GM19463 (cell line): ENCODE measurements around the gene RAB44.
A peak's percentile ranks its signal among the peaks of the same experiment; 100 is the strongest.

Source experiments
- ATAC-seq: cut with Tn5 transposase; IDR thresholded peaks from one replicate; pipeline ENCODE4 v1.9.1; 2021; ENCODE audit warnings: mild to moderate bottlenecking, moderate library complexity; ENCODE audit not compliant: unreplicated experiment

The RAB44 gene

DNA sequence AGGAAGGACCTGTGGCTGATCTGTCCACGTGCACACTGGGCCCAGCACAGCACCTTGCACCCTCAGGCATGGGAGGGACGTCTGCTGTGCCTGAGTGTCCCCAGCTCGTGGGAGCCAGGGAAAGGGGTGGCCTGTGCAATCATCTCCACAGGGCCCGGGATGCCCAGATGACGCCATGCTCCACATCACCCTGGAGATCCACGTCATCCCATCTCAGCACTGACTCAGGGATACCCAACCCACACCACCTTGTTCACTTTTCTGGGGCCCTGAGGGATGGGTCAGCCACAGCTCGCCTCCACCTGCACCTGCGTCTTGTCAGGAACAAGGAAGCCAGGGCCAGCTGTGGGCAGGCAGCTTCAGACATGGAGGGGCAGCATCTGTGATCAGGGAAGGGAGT lies 48.2 kb downstream of the RAB44 start:
- ATAC-seq = no peak

- ATAC-seq = no peak
These were observed 48.6 kb downstream of the RAB44 start for GRCh38 chr6:36746251-36746650.

- ATAC-seq = no peak
These were observed 52.3 kb downstream of the RAB44 start for GRCh38 chr6:36749829-36750489.

DNA sequence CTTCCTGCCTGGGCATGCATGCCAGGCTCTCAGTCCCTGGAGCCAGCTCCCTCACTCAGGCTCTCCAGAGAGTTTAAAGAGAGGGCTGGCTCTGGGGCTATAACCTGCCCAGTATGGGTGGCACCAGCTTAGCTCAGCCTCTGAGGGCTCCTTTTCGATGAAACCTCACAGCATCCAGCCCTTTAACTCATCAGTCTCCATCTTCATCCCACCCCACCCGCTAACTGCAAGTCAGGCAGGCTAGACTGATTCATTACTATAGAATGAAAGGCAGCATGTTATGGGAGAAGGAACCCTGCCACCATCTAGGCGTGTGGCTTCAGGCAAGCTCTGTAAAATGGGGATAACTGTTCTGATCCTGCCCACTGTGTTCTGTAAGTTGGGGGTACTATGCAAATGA lies 53.5 kb downstream of the RAB44 start:
- no peak for ATAC-seq

- ATAC-seq = no peak
These were observed 54.2 kb downstream of the RAB44 start for GRCh38 chr6:36751833-36752186.

DNA sequence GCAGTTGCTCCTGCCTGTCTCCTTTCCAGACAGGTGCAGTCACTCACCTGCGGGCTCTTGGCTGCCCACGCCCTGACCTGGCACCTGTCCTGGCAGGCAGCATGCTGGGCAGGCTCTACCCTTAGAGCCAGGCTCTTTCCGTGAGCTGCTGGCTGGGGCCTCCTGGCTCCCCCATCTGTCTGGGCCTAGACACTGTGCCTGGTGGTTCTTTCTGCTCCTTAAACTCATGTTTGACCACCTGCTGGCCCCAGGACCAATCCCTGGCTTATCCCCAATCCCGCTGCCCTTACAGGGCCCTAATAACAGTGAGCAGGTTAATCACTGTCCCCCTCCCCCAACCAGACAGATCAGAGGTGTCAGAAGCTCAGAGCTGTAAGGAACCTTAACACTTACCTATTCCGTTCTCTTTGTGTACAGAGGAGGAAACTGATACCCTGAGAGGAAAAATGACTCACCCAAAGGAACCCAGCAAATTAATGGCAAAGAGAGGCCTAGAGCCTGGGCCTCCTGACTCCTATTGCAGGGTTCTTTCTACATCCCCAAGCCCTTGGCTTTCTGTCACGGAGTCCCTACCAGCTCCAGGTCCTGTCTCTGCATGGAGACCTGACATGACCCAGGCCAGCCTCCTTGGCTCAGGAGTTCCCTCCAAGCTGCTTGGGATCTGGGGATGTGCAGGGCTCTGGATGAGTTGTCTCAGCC lies 54.7 kb downstream of the RAB44 start:
- ATAC-seq = no peak

GRCh38 chr6:36752886-36753506 lies 55.4 kb downstream of the RAB44 start:
- ATAC-seq = peak; percentile 45

GRCh38 chr6:36753671-36754405 lies 56.2 kb downstream of the RAB44 start:
- no peak for ATAC-seq

DNA sequence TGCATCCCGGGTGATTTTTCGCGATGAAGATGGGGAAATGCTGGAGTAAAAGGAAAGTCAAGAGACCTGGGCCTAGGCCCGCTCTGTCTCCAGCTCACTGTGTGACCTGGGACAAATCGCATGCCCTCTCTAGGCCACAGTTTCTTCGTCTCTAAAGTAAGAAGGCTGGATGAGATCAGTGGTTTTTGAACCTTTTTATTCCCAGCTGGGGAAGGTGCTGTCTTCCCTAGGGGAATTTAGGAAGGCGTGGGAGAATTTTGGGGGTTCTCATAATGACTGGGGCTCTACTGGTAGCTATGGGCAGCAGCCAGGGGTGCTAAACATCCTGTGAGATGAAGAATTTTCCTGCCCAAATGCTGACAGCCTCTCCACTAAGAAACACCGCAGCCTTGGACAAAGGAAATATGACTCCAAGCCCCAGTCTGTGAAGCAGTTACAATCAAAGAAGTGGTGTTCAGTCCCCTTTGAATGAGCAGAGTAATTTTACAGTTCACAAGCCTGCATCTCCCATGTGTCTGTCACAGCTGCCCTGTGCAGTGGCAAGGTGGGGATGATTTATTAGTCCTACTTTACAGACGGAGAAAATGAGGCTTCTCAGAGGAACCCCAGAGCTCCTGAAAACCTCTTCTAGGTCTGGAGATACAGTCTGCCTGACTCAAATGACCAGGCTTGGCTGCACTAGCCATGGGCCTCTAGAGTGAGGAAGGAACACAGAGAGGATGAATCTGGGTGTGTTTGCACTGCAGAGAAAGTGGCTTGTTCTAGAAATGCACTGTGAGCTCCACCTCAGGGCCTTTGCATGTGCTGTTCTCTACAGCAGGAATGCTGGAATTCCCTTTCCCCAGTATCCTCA lies 57.2 kb downstream of the RAB44 start:
- no peak for ATAC-seq

GRCh38 chr6:36755435-36756348 lies 58.1 kb downstream of the RAB44 start:
- ATAC-seq = peak; percentile 38

DNA sequence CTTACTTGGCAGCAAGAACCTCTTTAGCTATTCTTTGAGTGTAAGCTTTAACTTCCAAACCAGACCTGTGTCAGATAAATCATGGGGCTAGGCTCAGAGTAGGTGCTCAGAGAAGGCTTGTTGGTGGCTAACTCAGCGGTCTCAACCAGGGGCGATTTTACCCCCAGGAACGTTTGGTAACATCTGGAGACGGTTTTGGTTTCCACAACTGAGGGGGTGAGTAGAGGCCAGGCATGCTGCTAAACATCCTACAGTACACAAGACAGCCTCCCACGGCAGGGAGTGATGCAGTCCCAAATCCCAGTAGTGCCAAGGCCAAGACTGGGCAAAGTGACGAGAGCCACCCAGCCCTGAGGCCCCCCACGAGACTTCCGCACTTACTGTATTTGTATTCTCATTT lies 59.2 kb downstream of the RAB44 start:
- no peak for ATAC-seq

DNA sequence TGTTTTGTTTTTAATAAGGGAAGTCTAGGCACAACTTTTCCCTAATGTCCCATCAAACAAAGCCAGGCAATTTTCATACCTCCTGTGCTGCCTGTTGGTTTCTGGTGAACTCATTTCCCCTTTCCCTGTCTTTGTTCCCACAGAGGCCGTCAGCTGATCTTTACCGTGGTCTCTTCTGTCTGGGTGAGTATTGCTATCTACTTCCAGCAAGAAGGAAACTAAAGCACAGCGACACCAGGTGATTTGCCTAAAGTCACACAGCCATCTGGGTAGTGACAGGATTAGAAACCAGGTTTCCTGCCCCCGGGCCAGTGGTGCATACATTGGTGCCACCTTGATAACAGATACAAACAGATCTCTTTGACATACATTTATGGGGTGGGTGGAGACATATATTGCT lies 59.6 kb downstream of the RAB44 start:
- ATAC-seq = no peak

- ATAC-seq = no peak
These were observed 60.4 kb downstream of the RAB44 start for GRCh38 chr6:36757943-36758508.

DNA sequence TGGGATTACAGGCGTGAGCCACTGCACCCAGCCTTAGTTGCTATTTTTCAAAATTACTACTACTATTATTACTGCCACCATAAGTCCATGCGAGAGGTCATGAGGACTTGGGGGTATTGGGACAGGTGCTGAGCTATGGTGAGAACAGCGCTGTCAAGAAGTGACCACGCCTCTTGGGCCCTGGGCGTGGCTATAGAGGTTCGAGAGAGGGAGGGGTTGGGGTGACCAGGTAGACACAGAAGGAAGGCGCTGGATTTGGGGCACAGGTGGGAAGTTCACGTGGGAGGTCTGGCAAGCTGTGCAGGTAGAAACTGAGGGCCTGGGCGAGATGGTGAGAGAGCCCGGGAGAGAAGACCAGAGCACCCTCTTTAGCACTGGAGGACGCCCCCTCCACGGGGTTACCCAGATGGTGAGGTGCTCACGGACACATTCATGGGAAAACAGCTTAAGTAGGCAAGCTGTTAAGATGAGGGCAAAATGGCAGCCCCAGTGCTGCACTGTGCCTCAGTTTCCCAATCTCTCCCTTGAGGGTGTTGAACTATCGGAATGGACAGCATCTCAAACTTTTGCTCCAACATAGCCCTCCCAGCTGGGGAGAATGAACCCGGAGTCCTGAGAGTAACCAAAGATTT lies 61.0 kb downstream of the RAB44 start:
- no peak for ATAC-seq

DNA sequence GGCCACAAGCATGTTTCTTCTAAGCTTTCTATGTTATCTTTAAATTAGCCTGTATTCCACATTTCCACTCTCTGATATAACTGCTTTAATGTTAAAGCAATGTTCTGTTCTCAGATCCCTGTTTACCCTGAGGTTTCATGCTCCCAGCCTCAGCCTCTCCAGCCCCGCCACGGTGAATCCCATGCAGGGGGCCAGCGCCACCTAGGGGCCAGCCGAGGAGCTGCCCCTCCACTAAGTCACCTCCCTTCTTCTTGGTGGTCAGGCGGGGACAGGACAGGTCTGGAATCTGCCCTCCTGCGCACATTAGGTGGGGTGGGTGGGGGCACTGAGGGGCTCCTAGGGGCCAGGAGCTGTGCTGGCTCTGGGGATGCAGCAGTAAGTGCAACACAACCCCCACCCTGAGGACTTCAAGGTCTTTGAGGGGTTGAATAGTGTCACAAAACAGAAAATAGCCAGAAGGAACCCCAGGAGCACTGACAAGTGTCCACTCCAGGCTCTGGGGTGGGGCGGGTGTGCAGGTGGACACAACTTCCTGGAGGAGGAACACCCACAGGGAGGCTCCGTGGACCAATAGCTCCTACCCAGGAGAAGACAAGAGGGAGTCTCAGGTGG lies 61.6 kb downstream of the RAB44 start:
- ATAC-seq = no peak

DNA sequence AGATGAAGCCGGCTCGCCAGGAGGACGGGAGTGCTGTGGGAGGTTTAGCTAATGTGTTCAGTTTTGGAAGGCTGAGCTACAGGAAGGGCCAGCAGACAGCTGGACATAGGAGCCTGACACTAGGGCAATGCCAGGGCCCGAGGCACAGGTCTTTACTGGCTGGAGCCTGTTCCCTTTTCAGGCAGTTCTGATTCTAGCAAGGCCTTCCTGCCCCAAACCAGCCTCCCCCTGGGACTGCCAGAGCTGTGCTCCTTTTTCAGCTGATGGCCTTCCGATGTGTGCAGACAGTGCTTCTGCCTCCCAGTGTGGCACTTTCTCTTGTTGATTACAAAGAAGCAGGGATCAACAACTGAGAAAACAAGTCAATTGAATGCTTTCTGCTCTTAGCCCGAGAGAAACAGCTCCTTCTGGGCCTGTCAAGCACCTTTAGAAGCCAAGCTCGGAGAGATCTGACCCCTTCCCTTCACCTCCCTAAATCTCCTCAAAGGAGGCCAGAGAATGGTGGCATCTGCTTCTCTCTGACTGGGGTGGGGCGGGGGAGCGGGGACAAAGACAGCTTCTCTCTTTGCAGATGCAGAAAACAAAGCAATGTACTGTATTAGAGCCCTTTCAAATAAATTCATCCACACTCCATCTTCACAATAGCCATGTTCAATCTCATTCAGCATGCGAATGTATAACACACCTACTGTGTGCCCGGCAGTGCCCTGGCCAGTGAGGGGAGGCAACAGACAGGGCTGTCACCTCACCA lies 63.2 kb downstream of the RAB44 start:
- ATAC-seq = no peak

DNA sequence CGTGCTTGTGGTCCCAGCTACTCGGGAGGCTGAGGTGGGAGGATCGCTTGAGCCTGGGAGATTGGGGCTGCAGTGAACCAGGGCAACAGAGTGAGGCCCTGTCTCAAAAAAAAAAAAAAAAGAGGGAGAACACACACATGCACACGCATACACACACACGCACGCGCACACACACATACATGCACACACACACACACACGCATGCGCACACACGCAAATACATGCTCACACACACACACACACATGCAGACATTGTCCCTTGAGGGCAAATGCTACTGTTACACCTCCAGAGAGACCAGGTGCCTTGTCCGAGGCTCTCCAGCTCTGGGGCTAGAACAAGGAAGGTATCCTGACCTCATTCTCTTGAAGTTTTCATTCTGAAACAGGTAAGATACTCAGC lies 64.5 kb downstream of the RAB44 start:
- no peak for ATAC-seq

DNA sequence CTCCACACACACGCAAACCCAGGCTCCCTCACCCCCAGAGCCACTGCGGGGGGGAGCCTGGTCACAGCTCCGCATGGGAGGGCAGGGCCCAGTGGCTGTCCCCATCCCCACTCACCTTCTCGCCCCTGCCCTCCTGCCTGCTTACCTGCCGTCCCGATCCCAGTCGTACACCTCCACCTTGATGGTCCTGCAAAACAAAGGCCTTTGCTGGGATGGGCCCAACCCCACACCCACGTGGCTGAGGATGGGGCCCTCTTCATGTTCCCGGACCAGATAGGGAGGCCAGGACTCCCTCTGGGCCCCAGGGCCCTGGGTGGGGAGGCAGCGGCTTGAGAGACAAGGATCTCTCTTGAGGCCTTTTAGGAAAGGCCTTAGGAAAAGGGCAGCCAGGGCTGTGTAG lies 67.6 kb downstream of the RAB44 start:
- ATAC-seq = no peak
